Activated CD8-positive, alpha-beta T cell treated with anti-CD3 and anti-CD28 coated beads, Interleukin-2, amount 10 ng/mL, durations not matched to agents 7 days and 5 days (primary cell): ENCODE results near the gene MCF2L. TPM values are rescaled to one million over a fixed set of nuclear protein-coding genes. Genes with fewer than 3 reads are reported as not detected.

Source experiments
- ATAC-seq: fragments of 150-1000 bp; cut with Tn5 transposase; one replicate; pipeline ENCODE4 v1.10.0; 2021; ENCODE audit warnings: moderate library complexity
- CTCF ChIA-PET: fragments of 350-600 bp; sonication (Branson Sonifier 250); formaldehyde crosslinking; loops from one replicate; lab custom pipeline; 2021; ENCODE audit warnings: antibody characterized with exemption; lab: Charles Lee
- POLR2A ChIA-PET: fragments of 350-600 bp; sonication (Branson Sonifier 250); formaldehyde crosslinking; loops from one replicate; lab custom pipeline; 2021; ENCODE audit warnings: antibody characterized with exemption; lab: Charles Lee
- DNase-seq: peaks from one replicate; pipeline ENCODE4 v3.0.0-alpha.2; 2020
- H3K27ac Mint-ChIP-seq: one replicate; pipeline ENCODE4 v1.8.0; 2021; ENCODE audit warnings: mild to moderate bottlenecking, mixed read lengths
- H3K27me3 Mint-ChIP-seq: one replicate; pipeline ENCODE4 v1.8.0; 2021; ENCODE audit warnings: low read depth, mixed read lengths
- H3K36me3 Mint-ChIP-seq: one replicate; pipeline ENCODE4 v1.8.0; 2021; ENCODE audit warnings: low read depth, mixed read lengths
- H3K4me1 Mint-ChIP-seq: one replicate; pipeline ENCODE4 v1.8.0; 2021; ENCODE audit warnings: low read depth, mixed read lengths
- H3K4me3 Mint-ChIP-seq: one replicate; pipeline ENCODE4 v1.8.0; 2021; ENCODE audit warnings: mild to moderate bottlenecking, mixed read lengths
- H3K9me3 Mint-ChIP-seq: one replicate; pipeline ENCODE4 v1.8.0; 2022; ENCODE audit warnings: mixed read lengths; ENCODE audit not compliant: insufficient read depth
- total RNA-seq, 2 experiments: library from RNA; stranded (reverse); gene quantifications; one replicate each; pipeline ENCODE4 v1.2.3, GENCODE V29; 2021

MCF2L gene
- total RNA-seq, 2 experiments from 2014 or later, result 0.76 to 1.0 TPM

GRCh38 chr13:113086991-113087922 lies 118.2 kb downstream of the MCF2L start:
- Mint-ChIP-seq H3K4me1 (no peaks in the 10 kb centered on the region), H3K27ac (no peak overlapping the region), H3K4me3 (no peak overlapping the region), H3K9me3 (no peaks in the 10 kb centered on the region), H3K27me3 (no peaks in the 10 kb centered on the region), H3K36me3 (no peaks in the 10 kb centered on the region)
- DNase-seq (no peak), ATAC-seq (no peak)
- ChIA-PET CTCF (no interaction called here), POLR2A (no interaction called here)

GRCh38 chr13:113087923-113088690 lies 119.1 kb downstream of the MCF2L start:
- ATAC-seq, result no peak
- CTCF ChIA-PET, result no interaction called here
- no peak for DNase-seq
- H3K27ac Mint-ChIP-seq, result no peak overlapping the region
- POLR2A ChIA-PET, result no interaction called here
- H3K36me3 Mint-ChIP-seq, result no peaks in the 10 kb centered on the region
- no peaks in the 10 kb centered on the region for H3K9me3 Mint-ChIP-seq
- H3K27me3 Mint-ChIP-seq, result no peaks in the 10 kb centered on the region
- H3K4me1 Mint-ChIP-seq, result no peaks in the 10 kb centered on the region
- H3K4me3 Mint-ChIP-seq, result no peak overlapping the region

GRCh38 chr13:113088691-113089020 lies 119.6 kb downstream of the MCF2L start:
- no peaks in the 10 kb centered on the region for H3K27me3 Mint-ChIP-seq
- ChIA-PET CTCF (no interaction called here), POLR2A (no interaction called here)
- H3K36me3 Mint-ChIP-seq, result no peaks in the 10 kb centered on the region
- no peak overlapping the region for H3K27ac Mint-ChIP-seq
- no peaks in the 10 kb centered on the region for H3K9me3 Mint-ChIP-seq
- DNase-seq (no peak), ATAC-seq (no peak)
- no peak overlapping the region for H3K4me3 Mint-ChIP-seq
- no peaks in the 10 kb centered on the region for H3K4me1 Mint-ChIP-seq

GRCh38 chr13:113089693-113090414 lies 120.8 kb downstream of the MCF2L start:
- Mint-ChIP-seq H3K27me3 (no peaks in the 10 kb centered on the region), H3K9me3 (no peaks in the 10 kb centered on the region), H3K36me3 (no peaks in the 10 kb centered on the region), H3K27ac (no peak overlapping the region), H3K4me3 (no peak overlapping the region), H3K4me1 (no peaks in the 10 kb centered on the region)
- POLR2A ChIA-PET, result no interaction called here
- no peak for DNase-seq
- ATAC-seq, result no peak
- CTCF ChIA-PET, result no interaction called here

GRCh38 chr13:113090415-113090770 lies 121.4 kb downstream of the MCF2L start:
- no peak for ATAC-seq
- ChIA-PET CTCF (no interaction called here), POLR2A (no interaction called here)
- no peaks in the 10 kb centered on the region for H3K4me1 Mint-ChIP-seq
- H3K4me3 Mint-ChIP-seq, result no peak overlapping the region
- no peaks in the 10 kb centered on the region for H3K27me3 Mint-ChIP-seq
- H3K9me3 Mint-ChIP-seq, result no peaks in the 10 kb centered on the region
- H3K36me3 Mint-ChIP-seq, result no peaks in the 10 kb centered on the region
- no peak for DNase-seq
- H3K27ac Mint-ChIP-seq, result no peak overlapping the region

DNA sequence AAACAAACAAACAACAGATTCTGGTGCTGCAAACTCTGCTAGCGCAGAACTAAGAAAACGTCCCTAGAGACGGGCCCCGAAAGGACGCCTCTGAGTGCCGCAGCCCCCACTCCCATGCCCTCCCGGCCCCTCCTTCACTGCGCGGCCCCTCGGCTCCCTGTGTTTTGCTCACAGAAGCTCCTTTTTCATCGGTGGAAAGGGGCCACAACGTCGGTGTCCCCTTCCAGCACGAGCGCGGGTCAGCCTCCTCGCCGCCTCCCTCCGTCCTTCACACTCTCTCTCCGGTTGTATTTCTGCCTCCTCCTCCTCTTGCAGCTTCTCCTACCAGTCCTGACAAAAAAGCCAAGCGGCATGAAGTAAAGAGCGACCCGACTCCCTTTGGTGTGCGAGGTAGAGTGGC lies 121.8 kb downstream of the MCF2L start:
- Mint-ChIP-seq H3K27ac (no peak overlapping the region), H3K36me3 (no peaks in the 10 kb centered on the region), H3K27me3 (no peaks in the 10 kb centered on the region), H3K9me3 (no peaks in the 10 kb centered on the region), H3K4me3 (no peak overlapping the region), H3K4me1 (no peaks in the 10 kb centered on the region)
- DNase-seq (no peak), ATAC-seq (no peak)
- POLR2A ChIA-PET, result no interaction called here
- CTCF ChIA-PET, result no interaction called here

GRCh38 chr13:113091211-113091771 lies 122.3 kb downstream of the MCF2L start:
- H3K27me3 Mint-ChIP-seq, result no peaks in the 10 kb centered on the region
- no peaks in the 10 kb centered on the region for H3K9me3 Mint-ChIP-seq
- ChIA-PET POLR2A (no interaction called here), CTCF (no interaction called here)
- H3K36me3 Mint-ChIP-seq, result no peaks in the 10 kb centered on the region
- no peaks in the 10 kb centered on the region for H3K4me1 Mint-ChIP-seq
- no peak overlapping the region for H3K27ac Mint-ChIP-seq
- ATAC-seq (no peak), DNase-seq (no peak)
- no peak overlapping the region for H3K4me3 Mint-ChIP-seq

- Mint-ChIP-seq H3K9me3 (no peaks in the 10 kb centered on the region), H3K4me1 (no peaks in the 10 kb centered on the region), H3K27ac (no peak overlapping the region), H3K36me3 (no peaks in the 10 kb centered on the region), H3K27me3 (no peaks in the 10 kb centered on the region), H3K4me3 (no peak overlapping the region)
- DNase-seq, result no peak
- no peak for ATAC-seq
- ChIA-PET POLR2A (no interaction called here), CTCF (no interaction called here)
Measured at GRCh38 chr13:113091891-113092775, 123.1 kb downstream of the MCF2L start.

DNA sequence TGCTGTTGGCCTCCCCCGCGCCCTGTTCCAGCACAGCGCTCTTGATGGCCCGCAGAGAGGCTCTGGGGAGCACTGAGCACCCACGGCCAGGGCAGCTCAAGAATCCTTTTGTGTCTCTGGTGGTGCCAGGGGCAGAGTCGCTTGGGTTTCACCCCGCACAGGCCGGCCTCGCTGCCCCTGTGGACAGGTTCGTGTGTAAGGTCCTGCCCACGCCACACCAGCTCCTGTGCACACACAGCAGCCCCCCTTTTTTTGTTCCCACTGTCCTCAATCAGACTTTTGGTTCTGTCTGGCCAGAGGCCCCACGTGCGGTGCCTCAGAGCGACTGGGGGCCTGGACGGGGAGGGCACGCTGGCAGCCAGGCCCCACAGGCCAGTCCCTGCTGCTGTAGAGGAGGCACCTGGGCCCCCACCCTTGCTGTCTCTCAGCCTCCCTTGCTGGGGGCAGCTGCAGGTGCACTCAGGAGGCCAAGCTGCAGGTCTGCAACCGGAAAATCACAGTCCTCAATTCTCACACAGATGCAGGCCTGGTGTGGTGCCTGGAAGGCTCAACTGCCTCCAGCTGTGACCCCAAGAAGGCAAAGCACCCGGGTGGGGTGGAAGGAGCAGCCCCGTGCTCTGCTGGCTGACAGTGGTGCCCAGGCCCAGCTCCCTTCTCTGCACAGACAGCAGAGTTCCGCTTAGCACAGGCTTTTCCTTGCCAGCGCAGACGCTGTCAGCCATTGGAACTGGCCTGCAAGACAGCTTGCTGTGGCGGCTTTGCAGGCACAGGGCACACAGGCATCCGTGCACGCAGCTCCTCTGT lies 124.0 kb downstream of the MCF2L start:
- no peaks in the 10 kb centered on the region for H3K36me3 Mint-ChIP-seq
- no peak for ATAC-seq
- no peak overlapping the region for H3K4me3 Mint-ChIP-seq
- H3K9me3 Mint-ChIP-seq, result no peaks in the 10 kb centered on the region
- H3K4me1 Mint-ChIP-seq, result no peaks in the 10 kb centered on the region
- CTCF ChIA-PET, result no interaction called here
- no peak overlapping the region for H3K27ac Mint-ChIP-seq
- POLR2A ChIA-PET, result no interaction called here
- DNase-seq, result no peak
- no peaks in the 10 kb centered on the region for H3K27me3 Mint-ChIP-seq

DNA sequence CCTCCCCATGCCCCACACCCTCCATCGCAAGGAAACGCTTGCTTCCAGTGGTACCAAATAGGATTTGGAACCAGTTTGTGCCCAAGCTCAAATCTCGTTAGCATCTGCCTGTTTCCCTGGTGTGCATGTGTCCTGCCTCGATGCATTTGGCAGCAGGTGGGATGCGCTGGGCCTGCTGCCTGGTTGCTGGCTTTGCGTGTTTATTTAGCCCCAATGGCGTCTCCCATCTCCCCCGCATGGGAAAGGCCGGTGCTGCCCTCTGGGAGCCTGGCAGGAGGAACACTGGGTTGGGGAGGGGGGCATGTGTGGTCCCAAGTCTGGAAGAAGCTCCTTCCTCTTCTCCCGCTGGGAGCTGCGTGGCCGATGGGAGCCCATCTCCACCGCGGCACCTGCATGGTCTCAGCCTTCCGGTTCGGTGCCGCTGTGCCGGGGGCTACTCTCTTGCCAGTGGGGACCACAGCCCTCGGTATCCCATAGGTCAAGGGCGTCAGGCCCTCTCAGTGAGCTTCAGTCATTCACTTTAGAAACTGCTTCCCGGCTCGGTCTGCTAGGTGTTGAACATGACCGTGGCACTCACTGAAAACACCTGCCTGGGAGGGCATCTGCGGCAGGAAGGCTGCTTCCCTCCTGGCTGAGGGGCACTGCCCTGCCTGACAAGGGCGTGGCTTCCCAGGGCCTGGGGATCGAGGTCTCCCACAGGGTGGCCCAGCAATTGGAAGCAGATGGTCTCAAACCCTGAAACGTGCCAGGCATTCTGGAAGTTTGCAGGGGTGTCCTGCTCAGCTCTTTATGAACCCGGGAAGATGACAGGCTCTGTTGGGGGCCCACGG lies 124.8 kb downstream of the MCF2L start:
- ChIA-PET POLR2A (no interaction called here), CTCF (no interaction called here)
- ATAC-seq (no peak), DNase-seq (no peak)
- Mint-ChIP-seq H3K4me3 (no peak overlapping the region), H3K27ac (no peak overlapping the region), H3K9me3 (no peaks in the 10 kb centered on the region), H3K36me3 (no peaks in the 10 kb centered on the region), H3K27me3 (no peaks in the 10 kb centered on the region), H3K4me1 (no peaks in the 10 kb centered on the region)
